Natural killer cell (primary cell): ENCODE data around the gene MIER3. TPM values are rescaled to one million over a fixed set of nuclear protein-coding genes. Genes with fewer than 3 reads are reported as not detected.

Experiments used
- ATAC-seq, 3 donors: fragments of 150-1000 bp in 2 of 3; fragments of 200-7000 bp in 1 of 3; cut with Tn5 transposase; 1 replicate in 1 of 3; 2 replicates in 2 of 3; pipeline ENCODE4 v1.10.0; 2021; ENCODE audit warnings: mild to moderate bottlenecking in 2 of 3, moderate library complexity in 2 of 3
- DNase-seq, 2 donors: peaks; one replicate each; pipeline versions ENCODE4 v3.0.0 to v3.0.0-alpha.2; 2013 to 2021; ENCODE audit warnings: mixed read lengths in 1 of 2
- H3K27ac ChIP-seq: one replicate; pipeline ENCODE4 v1.5.1; 2013; ENCODE audit warnings: mild to moderate bottlenecking, low read length
- H3K27me3 ChIP-seq: one replicate; pipeline ENCODE4 v1.6.1; 2013; ENCODE audit warnings: low read length; ENCODE audit not compliant: control insufficient read depth, insufficient read depth
- H3K36me3 ChIP-seq: one replicate; pipeline ENCODE4 v1.6.1; 2013; ENCODE audit warnings: low read length; ENCODE audit not compliant: control insufficient read depth, insufficient read depth
- H3K4me1 ChIP-seq: one replicate; pipeline ENCODE4 v1.6.1; 2013; ENCODE audit warnings: low read length; ENCODE audit not compliant: control insufficient read depth, insufficient read depth
- H3K4me3 ChIP-seq: one replicate; pipeline ENCODE4 v1.5.1; 2013; ENCODE audit warnings: low read length
- H3K9me3 ChIP-seq: one replicate; pipeline ENCODE4 v1.6.1; 2013; ENCODE audit warnings: low read length; ENCODE audit not compliant: control insufficient read depth, insufficient read depth
- H3K27ac Mint-ChIP-seq, 2 donors: one replicate each; pipeline ENCODE4 v1.8.0; 2022; ENCODE audit warnings: mild to moderate bottlenecking in 2 of 2, mixed read lengths in 2 of 2, moderate library complexity in 1 of 2
- H3K27me3 Mint-ChIP-seq, 2 donors: one replicate each; pipeline ENCODE4 v1.8.0; 2022; ENCODE audit warnings: low read depth in 2 of 2, mixed read lengths in 2 of 2
- H3K36me3 Mint-ChIP-seq: one replicate; pipeline ENCODE4 v1.8.0; 2022; ENCODE audit warnings: mixed read lengths
- H3K4me1 Mint-ChIP-seq, 2 donors: one replicate each; pipeline ENCODE4 v1.8.0; 2022; ENCODE audit warnings: mixed read lengths in 2 of 2
- H3K4me3 Mint-ChIP-seq: one replicate; pipeline ENCODE4 v1.8.0; 2022; ENCODE audit warnings: mild to moderate bottlenecking, moderate library complexity, mixed read lengths
- H3K9me3 Mint-ChIP-seq, 2 donors: one replicate each; pipeline ENCODE4 v1.8.0; 2022; ENCODE audit warnings: mixed read lengths in 2 of 2
- CTCF ChIP-seq: fragments of 200-600 bp; IDR thresholded peaks from one replicate; pipeline ENCODE4 v1.8.0; 2022; ENCODE audit warnings: antibody characterized with exemption
- WGBS: methylation state at CpG from one replicate; pipeline ENCODE4 v1.1.7; 2013; ENCODE audit warnings: missing lambda C conversion rate; ENCODE audit not compliant: insufficient coverage; 5-methylcytosine and 5-hydroxymethylcytosine counted together
- intact Hi-C: fragments of 100-400 bp; cut with micrococcal nuclease; formaldehyde crosslinking; loops from one replicate; pipeline ENCODE4 v1.14.2; 2022
- total RNA-seq, 4 donors: library from RNA; stranded (reverse); fragments of 120-200 nt in 1 of 4; gene quantifications; one replicate each; pipeline versions ENCODE4 v1.2.3 to v1.2.4, GENCODE V29; 2013 to 2022

MIER3 gene
- total RNA-seq, 3 donors from 2014 or later (not counting 1 experiment from before 2014, with no cell fraction given): 20.4 to 30.8 (median 29.0) TPM

DNA sequence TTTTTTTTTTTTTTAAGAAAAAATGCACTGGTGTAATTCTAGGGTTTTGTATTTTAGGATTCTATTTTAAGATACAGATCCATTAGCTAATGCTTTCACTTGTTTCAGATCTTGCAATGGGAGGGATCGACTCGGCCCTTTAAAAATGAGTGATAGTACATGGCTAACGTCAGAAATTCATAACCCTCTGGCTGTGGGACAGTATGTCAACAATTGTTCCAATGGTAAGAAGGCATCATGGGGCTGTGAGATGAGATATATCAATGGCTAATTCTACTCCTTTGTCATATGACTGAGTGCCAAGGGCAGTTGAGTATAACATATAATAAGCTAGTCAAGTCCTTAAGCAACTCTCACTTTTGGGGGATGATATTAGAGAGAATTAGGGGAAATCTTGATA lies 38.2 kb downstream of the MIER3 start:
- no peaks in the 10 kb centered on the region for H3K27me3 Mint-ChIP-seq
- no peaks in the 10 kb centered on the region for H3K27me3 ChIP-seq
- H3K9me3 ChIP-seq: no peaks in the 10 kb centered on the region
- peaks cover 17 to 21% of the 10 kb centered on the region in 2 donors for H3K4me1 Mint-ChIP-seq
- H3K4me1 ChIP-seq: peaks cover 8% of the 10 kb centered on the region
- H3K27ac Mint-ChIP-seq: no peak overlapping the region
- no peak overlapping the region for H3K4me3 Mint-ChIP-seq
- intact Hi-C loops: no loop called here
- H3K4me3 ChIP-seq: no peak overlapping the region
- WGBS: 100% methylated on average over 3 of the region's 3 CpGs
- no peaks in the 10 kb centered on the region for H3K36me3 Mint-ChIP-seq
- TF ChIP-seq CTCF: no peak
- H3K9me3 Mint-ChIP-seq: no peaks in the 10 kb centered on the region
- H3K36me3 ChIP-seq: no peaks in the 10 kb centered on the region
- no peak for DNase-seq
- ATAC-seq: no peak
- no peak overlapping the region for H3K27ac ChIP-seq

GRCh38 chr5:56910210-56910965 lies 41.5 kb downstream of the MIER3 start:
- Mint-ChIP-seq H3K27ac (peak overlapping the region; percentile 90 to 93), H3K4me1 (peaks cover 21 to 23% of the 10 kb centered on the region in 2 donors), H3K9me3 (no peaks in the 10 kb centered on the region), H3K4me3 (peak overlapping the region; percentile 99), H3K36me3 (no peaks in the 10 kb centered on the region), H3K27me3 (no peaks in the 10 kb centered on the region)
- Histone ChIP-seq H3K9me3 (no peaks in the 10 kb centered on the region), H3K4me3 (peak overlapping the region; percentile 58), H3K27ac (peak overlapping the region; percentile 78), H3K36me3 (no peaks in the 10 kb centered on the region), H3K4me1 (peaks cover 10% of the 10 kb centered on the region), H3K27me3 (no peaks in the 10 kb centered on the region)
- 3% methylated on average over 29 of the region's 29 CpGs for WGBS
- intact Hi-C loops: no loop called here
- TF ChIP-seq CTCF: no peak
- ATAC-seq (peak; percentile 5 to 10 (median 8)), DNase-seq (peak in 1 of 2 donors; percentile 27)

- WGBS: under 1% methylated on average over 84 of the region's 84 CpGs
- no peaks in the 10 kb centered on the region for H3K36me3 Mint-ChIP-seq
- peak within 1 kb of the TSS; percentile 99 for H3K4me3 Mint-ChIP-seq
- peak; percentile 82 to 92 (median 85) for ATAC-seq
- no peaks in the 10 kb centered on the region for H3K36me3 ChIP-seq
- H3K9me3 Mint-ChIP-seq: no peaks in the 10 kb centered on the region
- no peaks in the 10 kb centered on the region for H3K9me3 ChIP-seq
- peaks cover 10% of the 10 kb centered on the region for H3K4me1 ChIP-seq
- peak; percentile 81 to 92 for DNase-seq
- peak within 1 kb of the TSS; percentile 78 for H3K27ac ChIP-seq
- H3K4me3 ChIP-seq: peak within 1 kb of the TSS; percentile 58
- no peak for TF ChIP-seq CTCF
- H3K4me1 Mint-ChIP-seq: peaks cover 21 to 23% of the 10 kb centered on the region in 2 donors
- H3K27ac Mint-ChIP-seq: peak within 1 kb of the TSS; percentile 90 to 93
- no peaks in the 10 kb centered on the region for H3K27me3 ChIP-seq
- no peaks in the 10 kb centered on the region for H3K27me3 Mint-ChIP-seq
- intact Hi-C loops: loop anchor here (2.0 to 5.0 kb wide), 3 partner anchors 43 to 1553 kb away; partner anchors contain the start of genes MAP3K1, MIER3 and PLK2
Observed at GRCh38 chr5:56909294-56910209, 42.4 kb downstream of the MIER3 start, which contains the start of gene SETD9. Gene SETD9, plus strand, starts transcription at chr5:56909596. Its CDS starts 50 bp downstream, at chr5:56909646.
